SKM-1 treated with dmso at 0.1 percent for 144 hours (cell line): ENCODE data around the gene CDH4.

Source experiments
- DNase-seq: peaks from one replicate; lab custom pipeline; 2025; ENCODE audit not compliant: unreplicated experiment; lab: John Stamatoyannopoulos, UW

The CDH4 gene

DNA sequence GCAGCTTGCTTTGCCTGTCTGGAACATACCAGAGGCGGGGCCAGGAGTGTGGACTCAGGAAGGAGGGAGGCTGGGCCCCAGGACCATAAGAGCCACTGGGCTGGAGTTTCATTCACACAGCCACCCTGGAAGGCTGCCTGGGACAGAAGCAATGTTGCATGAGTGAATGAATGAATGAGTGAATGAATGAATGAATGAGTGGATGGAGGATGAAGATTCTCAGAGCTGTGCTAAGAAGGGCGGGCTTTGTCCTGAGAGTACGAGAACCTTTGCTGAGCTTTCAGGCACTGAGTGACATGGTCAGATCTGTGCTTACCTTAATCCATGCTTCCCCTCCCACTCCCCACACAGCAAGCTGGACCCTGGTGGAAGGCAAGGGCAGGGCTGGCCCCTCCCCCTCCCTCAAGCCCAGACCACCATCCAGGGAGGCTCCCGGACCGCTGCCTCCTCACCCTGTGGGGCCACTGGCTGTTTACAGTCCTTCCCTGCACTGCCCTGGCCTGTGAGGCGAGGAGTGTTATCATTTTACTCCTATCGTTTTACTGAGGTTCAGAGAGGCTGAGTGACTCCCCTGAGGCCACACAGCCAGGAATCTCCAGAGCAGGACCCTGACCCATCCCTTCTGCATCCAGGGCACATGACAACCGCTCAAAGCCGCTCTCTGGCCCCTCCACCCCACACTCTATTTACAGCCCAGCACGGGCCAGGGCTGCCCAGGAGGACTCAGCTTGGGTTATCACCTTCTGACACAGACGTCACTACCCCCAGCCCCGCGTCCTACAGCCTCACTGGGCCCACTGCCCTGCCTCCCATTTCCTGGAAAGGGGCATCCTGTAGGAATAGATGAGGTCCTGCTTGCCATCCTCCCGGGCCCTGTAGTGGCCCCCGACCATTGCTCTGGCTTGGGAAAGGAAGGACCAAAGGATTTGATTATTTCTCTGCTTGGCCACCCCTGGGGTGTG is 543.9 kb downstream of the CDH4 start:
- DNase-seq, result no peak

DNA sequence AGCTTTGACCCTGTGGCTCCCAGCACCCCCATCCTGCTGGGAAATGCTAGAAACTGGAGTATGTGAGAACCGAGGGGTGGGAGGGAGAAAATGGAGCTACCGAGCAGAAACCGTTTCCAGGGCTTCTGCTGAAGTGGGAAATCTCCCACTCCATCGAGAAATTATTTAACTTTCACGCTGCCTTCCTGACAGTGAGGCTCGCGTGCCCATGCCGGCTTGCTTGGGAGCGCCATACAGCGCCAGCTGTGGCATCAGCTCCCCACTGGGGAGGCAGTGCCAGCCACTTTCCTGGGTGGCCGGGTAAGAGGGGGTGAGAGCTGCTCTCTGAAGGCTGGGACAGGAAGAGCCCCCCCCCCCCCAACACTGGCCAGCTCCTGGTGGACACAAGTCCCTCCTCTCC is 544.7 kb downstream of the CDH4 start:
- DNase-seq, result no peak

DNA sequence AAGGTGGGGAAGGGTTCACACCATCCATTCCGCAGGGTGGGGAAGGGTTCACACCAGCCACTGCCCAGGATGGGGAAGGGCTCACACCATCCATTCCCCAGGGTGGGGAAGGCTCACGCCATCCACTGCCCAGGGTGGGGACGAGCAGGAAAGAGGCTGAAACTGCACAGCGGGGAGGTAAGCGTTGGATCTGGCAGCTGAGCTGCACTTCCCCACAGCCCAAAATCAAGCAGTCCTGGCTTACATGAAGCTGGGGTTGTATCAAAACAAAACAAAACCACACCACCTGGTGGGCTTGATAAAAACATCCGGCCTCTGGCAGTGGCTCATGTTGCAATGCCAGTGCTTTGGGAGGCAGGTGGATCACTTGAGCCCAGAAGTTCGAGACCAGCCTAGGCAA is 545.1 kb downstream of the CDH4 start:
- no peak for DNase-seq

DNA sequence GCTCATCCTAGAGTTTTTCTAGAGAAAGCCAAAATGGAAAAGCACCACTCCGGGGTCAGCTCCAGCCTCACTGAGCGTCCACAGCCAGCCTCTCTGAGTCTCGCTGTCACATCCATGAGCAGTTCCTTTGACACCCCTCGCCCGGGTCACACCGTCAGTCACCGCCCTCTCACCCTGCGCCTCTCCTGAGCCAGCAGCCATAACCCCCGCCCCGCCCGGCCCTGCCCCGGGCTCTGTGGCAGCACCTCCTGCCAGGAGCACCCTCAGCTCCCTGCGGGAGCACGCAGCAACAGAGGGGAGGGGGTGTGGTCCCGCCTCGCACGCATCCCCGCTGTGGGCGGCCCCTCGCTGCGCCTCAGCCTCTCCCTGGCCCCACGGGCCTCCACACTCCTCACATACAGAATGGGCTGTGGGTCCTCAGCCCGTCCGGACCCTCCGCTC is 545.9 kb downstream of the CDH4 start:
- DNase-seq, result no peak

DNA sequence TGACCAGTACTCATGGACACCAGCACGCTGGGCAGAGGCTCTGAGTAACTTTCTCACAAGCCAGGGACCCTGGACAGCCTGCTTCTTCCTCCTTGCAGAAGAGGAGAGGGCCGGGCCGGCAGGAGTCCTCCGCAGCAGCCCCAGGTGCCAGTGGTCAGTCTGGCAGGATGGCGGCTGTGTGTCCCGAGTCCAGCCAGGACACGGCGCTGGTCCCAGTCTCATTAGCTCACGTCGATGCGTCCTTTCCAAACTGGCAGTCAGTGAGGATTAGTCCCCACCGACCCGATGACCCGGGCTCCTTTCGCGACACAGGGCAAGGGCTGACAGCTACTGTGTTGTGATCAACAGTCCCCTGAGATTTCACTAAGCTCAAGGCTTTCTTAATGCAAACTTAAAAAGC is 546.6 kb downstream of the CDH4 start:
- no peak for DNase-seq

DNA sequence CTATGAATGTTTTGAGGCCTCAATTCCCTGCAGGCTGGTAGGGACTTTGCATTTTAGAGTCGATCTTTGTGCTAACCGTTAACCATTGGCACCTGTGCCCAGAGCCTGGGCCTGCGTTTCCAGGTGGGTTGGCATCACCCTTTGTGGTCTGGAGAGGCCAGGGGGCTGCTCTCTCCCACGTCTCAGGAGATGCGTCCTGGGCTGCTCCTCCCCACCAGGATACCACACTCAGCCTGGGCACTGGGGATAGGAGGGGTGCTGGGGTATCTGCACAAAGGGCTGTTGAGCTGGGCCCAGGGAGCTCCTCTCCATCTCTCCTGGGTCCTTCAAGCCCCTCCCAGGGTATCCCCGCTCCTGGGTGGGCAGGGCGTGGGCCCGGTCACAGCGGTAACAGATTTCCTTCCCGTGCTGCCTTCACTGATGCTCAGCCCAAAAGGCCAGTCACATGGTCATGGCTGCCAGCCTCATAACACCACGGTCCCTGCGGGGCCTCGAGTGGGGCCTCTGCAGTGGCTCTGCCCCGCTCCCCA is 547.4 kb downstream of the CDH4 start:
- DNase-seq, result no peak

DNA sequence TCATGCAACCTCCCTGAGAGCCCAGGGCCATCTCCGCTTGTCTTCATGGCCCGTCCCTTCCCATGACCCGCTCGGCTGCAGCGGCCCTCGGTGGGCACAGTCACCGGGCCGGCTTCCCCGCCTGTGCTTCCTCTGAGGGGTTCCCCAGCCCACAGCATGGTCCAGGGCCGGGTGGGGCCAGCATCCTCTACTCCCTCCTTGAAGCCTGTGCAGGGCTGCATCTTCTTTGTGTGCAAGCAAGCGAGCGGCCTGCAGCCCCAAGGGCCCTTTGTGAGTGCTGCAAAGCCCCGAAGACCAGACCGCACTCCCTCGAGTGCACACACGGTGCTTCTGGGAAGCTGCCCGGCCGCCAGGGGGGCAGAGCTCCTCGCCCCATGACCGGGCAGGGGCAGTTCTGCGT is 547.9 kb downstream of the CDH4 start:
- no peak for DNase-seq

DNA sequence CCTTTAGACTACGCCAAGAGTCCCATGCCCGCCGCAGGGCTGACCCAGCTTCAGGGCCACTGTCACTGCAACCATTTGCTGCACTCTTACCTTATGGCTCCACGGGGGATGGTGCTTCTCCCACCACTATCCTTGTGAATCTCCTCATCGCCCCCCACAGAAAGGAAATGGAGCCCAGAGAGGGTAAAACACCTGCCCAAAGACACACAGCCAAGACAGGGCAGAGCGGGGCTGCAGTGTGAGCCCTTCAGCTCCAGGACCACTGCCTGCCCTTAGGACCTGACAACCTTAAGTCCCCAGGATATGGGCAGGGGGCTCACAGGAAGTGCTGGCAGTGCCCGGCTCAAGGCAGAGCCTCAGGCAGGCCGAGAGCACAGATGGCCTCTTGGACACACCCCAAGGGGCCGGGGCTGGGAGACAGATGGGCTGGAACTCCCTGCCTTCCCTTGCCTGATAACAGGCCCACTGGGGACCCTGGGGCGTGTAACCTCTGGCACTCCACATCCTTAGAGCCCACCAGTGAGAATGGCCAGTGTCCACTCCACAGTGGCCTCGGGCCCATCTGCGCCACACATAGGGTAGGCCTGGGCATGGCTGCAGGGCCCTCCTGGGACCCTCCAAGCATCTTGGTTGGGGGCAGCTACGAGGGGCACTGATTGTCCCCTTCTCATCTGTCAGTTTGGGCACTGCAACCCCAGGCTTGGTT is 548.5 kb downstream of the CDH4 start:
- no peak for DNase-seq

DNA sequence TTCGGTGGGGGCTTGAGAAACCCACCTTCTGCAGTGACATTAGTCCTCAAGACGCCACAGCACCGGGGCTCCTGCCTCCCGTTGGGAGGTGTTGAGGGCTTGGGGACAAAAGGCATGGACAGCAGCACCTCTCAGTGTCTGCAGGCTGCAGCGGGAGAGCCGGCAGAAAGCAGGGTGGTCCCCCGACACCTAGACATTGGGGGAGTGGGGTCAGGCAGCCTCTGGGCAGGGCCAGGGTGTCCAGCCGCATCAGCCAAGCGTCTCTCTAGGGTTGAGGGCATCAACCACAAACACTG is 549.0 kb downstream of the CDH4 start:
- DNase-seq, result no peak

DNA sequence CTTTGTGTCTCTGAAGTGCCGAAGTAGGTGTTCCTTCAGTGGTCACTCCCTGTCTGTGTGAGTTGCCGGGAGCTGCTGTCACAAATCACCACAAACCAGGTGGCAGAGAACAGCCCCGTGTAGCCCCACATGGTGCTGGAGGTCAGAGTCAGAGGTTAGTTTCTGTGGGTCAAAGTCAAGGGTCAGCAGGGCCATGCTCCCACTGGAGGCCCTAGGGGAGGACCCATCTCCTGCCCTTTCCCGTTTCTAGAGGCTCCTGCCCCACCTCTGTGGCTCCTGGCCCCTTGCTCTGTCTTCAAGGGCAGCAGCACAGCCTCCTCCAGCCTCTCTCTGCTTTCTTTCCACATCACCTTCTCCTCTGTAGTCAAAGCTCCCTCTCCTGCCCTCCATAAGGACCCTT is 549.4 kb downstream of the CDH4 start:
- DNase-seq, result no peak

DNA sequence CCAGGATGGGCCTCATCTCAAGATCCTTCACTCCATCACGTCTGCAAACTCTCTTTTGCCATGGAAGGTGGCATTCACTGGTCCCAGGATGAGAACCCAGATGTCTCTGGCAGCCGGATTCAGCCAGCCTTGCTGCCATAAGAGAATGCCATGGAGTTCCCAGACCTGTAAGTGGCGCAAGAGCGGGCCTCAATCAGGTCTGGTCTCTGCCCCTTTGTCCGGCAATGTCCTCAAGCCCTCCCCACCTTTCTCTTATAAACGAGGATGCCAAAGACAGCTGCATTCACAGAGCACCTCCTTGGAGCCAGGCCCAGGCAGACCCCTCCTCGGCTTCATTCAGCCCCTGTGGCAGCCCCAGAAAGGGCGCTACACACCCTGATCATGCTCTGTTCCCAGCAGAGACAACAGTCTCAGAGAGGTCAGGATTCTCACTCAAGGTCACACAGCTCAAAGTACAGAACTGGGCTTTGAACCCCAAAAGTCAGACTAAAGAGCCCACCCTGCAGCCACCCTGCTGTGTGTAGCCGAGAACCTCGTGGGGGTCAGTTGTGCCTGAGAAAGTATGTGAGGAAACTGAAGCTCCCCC is 549.9 kb downstream of the CDH4 start:
- no peak for DNase-seq

DNA sequence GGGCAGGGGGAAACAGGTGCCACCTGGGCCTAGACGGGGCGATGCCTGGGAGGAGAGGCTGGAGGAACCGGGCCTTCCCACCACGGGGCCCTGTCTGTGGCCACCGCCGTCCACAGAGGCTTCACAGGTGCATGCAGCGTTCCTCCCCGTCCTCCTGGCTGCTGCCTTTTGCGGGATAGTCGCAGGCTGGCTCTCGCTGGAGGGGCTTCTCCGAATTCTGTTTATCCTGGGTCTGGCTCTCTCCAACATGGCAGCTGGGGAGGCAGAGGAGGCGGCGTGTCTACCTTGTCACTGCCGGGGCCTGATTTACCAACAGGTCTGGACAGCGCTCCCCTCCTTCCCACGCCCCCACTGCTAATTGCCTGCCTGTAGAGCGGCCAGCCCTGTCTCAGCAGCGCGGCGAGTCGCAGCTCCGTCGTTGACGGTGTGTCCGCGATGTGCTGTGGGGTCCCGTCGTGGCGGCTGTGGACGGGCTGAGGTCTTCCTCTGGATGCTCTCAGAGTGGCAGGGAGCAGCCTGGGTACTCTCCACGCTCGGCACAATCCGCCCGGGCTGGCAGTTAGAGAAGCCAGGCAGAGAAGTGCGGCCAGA is 550.8 kb downstream of the CDH4 start:
- no peak for DNase-seq

DNA sequence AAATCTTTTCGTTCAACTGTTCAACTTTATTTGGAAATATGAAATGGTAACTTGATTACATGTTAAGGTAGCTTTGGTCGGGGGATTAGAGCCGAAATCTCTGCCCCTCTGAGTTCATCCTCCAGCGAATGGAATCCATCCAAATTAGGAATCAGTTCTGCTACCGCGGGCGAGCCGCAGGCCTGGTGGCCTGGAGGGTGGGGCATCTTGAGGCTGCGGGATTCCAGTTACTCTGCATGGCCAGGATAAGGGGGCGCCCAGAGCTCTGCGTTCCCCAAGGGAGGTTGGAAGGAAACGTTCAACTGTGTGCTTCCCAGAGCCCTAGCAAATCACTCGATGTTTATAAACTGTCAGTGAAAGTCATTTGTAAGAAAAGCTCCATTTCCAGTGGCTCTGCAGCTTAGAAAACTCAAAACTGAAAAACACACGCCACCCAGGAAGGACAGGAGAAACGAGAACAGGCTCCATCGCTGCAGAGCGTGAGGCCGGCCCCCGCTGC is 551.4 kb downstream of the CDH4 start:
- no peak for DNase-seq

DNA sequence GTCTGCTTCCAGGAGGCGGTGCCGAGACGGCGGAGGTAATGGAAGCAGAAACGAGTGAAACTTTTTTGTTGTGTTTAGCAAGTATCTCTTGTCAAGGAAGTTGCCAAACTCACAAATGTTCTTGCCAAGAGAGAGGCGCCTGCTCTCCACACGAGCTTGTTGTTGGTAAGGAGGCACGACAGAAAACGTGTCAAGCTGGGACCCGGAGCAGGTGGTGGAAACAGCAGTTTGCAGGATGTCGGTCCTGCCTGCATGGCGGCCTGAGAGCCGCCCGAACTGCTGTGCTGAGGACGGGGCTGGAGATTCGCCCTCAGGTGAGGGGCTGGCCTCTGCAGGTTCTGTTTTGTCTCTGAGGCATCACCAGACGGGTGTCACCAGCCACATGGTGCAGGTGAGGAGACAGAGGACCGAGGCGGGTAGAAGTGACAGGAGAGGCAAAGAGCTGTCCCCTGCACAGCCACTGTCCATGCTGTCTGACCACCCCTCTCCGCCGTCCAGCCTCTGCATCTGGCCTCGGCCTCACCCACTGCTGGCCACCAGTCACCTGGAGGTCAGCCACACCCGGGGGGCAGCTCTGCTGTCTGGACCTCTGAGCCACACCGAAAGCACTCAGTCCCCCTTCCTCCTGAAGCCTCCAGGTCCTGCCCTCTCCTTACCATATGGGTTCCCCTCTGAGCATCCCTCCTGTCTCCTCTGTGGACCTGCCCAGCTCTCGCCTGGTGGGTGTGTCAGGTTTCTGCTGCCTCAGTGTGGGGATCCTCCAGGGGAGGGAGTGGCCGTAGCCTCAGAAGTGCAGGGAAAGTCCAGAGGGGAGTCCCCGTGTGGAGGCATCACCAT is 552.1 kb downstream of the CDH4 start:
- DNase-seq, result no peak

DNA sequence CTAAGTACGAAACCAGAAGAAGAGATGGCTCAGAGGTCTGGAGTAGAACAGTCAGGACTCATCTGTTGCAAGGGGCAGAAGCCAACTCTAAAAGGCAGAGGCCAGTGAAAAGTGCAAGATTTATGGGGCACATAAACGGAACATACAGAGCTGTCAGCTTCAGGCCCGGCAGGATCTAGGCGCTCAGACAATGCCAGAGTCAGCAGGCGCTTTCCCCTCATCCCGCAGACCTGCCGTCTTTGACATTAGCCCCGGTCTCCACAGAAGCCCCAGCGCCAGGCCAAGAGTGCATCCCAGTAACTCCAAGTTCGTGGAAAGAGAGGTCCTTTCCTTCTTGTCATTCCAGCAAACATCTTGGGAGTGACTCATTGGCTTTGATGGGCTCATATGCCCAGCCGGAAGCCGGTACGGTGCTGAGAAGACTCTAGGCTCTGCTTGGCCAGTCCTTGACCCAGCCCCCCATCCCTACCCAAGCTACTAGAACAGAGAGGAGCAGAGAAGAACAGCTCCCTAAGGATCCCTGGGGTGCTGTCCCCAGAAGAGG is 552.8 kb downstream of the CDH4 start:
- DNase-seq, result no peak

DNA sequence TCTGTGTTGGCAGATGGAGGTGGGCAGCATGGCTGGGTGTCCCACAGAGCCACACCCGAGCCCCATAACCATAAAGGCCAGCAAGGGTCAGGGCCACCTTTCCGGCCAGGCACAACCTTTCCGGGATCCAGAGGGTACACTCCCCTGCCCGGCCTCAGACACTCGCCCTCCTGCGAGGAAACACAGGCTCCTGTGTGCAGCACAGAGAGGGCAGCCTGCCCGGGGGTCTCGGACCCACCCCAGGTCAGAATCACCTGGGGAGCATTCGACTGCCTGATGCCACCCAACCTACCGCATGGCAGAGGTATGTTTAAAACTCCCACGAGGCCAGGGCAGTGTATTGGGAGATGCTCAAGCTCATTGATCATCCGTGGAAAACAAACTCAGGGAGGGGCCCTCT is 553.3 kb downstream of the CDH4 start:
- no peak for DNase-seq

DNA sequence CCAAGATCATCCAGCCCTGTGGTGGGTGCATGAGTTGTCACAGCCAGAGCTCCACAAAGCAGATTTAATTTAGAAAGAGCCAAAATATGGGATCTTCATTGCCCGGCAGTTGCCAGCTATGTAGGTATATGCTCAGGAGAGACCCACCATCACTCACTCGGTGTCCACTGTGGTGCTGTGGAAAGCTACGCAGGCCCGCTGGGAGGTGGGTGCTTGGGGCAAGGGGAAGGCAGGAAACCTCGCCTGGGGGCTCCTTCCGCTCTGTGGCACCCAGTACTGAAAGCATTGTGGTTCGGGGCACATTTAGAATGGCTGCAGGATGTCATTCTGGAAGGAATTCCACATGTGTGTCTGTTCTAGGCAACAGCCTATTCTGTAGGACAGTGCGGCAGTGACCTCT is 553.7 kb downstream of the CDH4 start:
- DNase-seq, result no peak

DNA sequence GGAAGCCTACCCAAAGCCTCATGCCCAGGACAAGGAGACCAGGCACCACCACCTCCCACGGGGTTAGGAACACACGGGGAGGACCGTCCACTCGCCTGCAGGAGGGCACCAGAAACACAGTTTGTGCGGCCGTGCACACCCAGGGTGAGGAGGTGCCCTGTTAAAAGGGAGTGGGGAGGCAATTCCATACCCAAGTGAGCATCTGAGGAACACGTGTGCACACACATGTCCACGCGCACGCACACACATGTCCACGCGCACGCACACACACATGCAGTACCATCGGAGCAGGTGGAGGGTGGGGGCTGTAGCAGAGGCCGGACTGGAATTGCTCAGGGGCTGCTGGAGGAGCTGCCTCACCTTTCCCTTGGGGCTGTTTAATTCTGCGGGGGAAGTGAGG is 554.3 kb downstream of the CDH4 start:
- no peak for DNase-seq

DNA sequence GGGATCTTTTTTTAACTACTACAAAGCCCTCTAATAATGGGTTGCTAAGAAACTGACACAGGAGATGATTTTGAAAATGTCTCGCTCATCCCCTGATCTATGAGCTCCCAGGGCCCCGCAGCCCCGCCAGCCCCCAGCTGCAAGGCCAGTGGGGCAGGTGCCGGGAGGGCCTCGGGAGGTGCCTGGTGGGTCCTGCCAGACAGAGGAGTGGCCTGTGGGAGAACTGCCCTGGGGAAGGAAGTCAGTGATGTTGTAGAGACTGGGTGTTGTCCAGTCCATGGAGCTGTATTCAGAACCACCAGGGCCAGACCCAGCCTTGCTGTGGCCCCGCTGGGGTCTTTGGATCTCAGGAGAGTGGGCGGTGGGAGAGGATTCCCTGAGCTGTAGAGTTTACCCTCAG is 554.9 kb downstream of the CDH4 start:
- DNase-seq, result no peak

DNA sequence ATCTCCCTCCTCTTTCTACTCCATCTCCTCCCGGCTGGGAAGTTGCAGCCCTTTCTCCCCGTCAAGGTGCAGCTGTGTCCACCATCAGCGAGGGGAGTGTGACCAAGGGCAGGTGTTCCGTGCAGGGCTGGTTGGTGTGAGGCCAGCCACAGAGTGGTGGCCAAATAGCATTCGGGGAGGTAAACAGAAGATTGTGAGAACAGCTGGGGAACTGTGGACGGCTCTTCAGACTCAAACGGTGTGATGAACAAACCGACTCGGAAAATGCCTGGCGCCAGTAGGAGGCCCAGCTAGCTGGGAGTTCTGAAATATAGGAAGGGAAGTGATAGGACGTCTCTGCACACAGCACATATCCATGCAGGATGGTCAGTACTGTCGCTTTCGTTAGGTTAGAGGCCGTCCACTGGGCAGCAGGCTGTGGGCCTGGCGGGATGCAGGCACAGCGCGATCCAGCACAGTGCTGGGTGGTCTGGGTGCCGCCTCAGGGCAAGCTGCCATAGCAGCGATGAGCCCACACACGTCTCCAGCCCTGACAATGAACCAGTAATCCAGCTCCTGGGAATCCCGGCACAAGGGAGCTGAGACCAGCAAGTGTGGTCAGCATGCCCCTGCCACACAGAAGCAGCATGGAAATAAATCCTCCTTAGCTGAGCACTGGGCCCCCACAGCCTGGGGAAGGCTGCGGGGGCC is 555.6 kb downstream of the CDH4 start:
- DNase-seq, result no peak
